Gastrocnemius medialis (tissue), 4 donors: ENCODE data around the gene MBL2. TPM values are rescaled to one million over a fixed set of nuclear protein-coding genes. Genes with fewer than 3 reads are reported as not detected.

Source experiments
- ATAC-seq, 2 donors: fragments of 150-250 bp; one replicate each; pipeline ENCODE4 v1.9.1; 2016
- DNase-seq, 2 donors: peaks; one replicate each; pipeline ENCODE4 v3.0.0-alpha.2; 2019
- H3K27ac ChIP-seq, 4 donors: fragments of 200-600 bp; sonication (generic); 1 replicate in 1 of 4; 2 replicates in 3 of 4; pipeline ENCODE4 v1.5.1; 2016 to 2018; ENCODE audit warnings: mild to moderate bottlenecking in 2 of 4, moderate library complexity in 1 of 4
- H3K27me3 ChIP-seq, 3 donors: fragments of 200-600 bp; sonication (generic) in 2 of 3; 1 replicate in 1 of 3; 2 replicates in 2 of 3; pipeline versions ENCODE4 v1.5.1 to v1.6.0; 2016 to 2019; ENCODE audit warnings: mild to moderate bottlenecking in 1 of 3, moderate library complexity in 1 of 3
- H3K36me3 ChIP-seq, 2 donors: fragments of 200-600 bp; sonication (generic) in 1 of 2; one replicate each; pipeline ENCODE4 v1.5.1; 2017 to 2018
- H3K4me1 ChIP-seq, 2 donors: fragments of 200-600 bp; sonication (generic) in 1 of 2; one replicate each; pipeline ENCODE4 v1.5.1; 2016 to 2017; ENCODE audit warnings: mild to moderate bottlenecking in 2 of 2
- H3K4me3 ChIP-seq, 4 donors: fragments of 200-600 bp; sonication (generic) in 3 of 4; 1 replicate in 1 of 4; 2 replicates in 3 of 4; pipeline ENCODE4 v1.5.1; 2016 to 2019; ENCODE audit warnings: mild to moderate bottlenecking in 2 of 4
- H3K9me3 ChIP-seq, 3 donors: fragments of 200-600 bp; sonication (generic) in 2 of 3; 1 replicate in 1 of 3; 2 replicates in 2 of 3; pipeline ENCODE4 v1.5.1; 2016 to 2019
- POLR2A ChIP-seq, 2 donors: fragments of 450-650 bp; IDR thresholded peaks; one replicate each; pipeline ENCODE4 v1.6.1; 2017; ENCODE audit warnings: antibody characterized with exemption in 2 of 2, mild to moderate bottlenecking in 2 of 2, moderate library complexity in 2 of 2
- in situ Hi-C, 4 donors: fragments of 200-750 bp; cut with MboI; loops; one replicate each; pipeline versions ENCODE4 v1.15.0 to v1.8.0; 2017; ENCODE audit warnings: low sequenced_read_pairs in 4 of 4
- intact Hi-C: fragments of 100-400 bp; cut with DNase I; formaldehyde crosslinking; loops from one replicate; pipeline ENCODE4 v1.15.1; 2023; ENCODE audit warnings: low total_unique reads
- total RNA-seq, 4 donors: library from RNA; depleted of rRNA; stranded (reverse); fragments of >200 nt; gene quantifications; one replicate each; pipeline versions ENCODE4 v1.1.0 to v1.2.3, GENCODE V29; 2016
- TF ChIP-seq, protein P1 (sequence below), 5 experiments: fragments of 450-650 bp in 3 of 5; fragments of 200-600 bp in 2 of 5; sonication (generic) in 2 of 5; IDR thresholded peaks in 4 of 5; conservative IDR thresholded peaks in 1 of 5; 1 replicate in 4 of 5; 2 replicates in 1 of 5; pipeline ENCODE4 v1.5.1; 2016 to 2019; ENCODE audit warnings: antibody characterized with exemption in 5 of 5, mild to moderate bottlenecking in 3 of 5, moderate library complexity in 3 of 5

The MBL2 gene
- total RNA-seq, 4 donors from 2014 or later: 0.07 to 0.11 TPM; not detected in 2

DNA sequence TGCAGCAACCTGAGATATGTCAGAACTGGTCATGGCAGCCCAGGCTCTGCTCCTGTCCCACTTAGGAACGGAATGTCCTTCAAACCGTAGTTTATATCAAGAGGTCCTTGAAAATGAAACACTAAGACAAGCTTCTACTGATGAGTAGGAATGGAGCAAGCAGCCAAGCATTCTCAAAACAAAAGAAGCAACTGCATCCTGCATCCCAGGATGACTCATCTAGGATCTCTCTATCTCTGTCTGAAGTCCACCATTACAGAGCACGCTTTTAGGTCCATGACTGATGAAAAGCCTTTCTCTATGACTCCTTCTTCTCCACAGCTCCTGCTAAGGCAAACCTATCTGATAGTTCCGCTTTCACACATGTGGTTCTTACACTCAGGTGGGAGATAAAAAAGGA lies 16.3 kb downstream of the MBL2 start:
- H3K36me3 ChIP-seq: no peaks in the 10 kb centered on the region
- ATAC-seq (no peak), DNase-seq (no peak)
- no peaks in the 10 kb centered on the region for H3K9me3 ChIP-seq
- H3K27me3 ChIP-seq: no peaks in the 10 kb centered on the region
- TF ChIP-seq POLR2A (IDR thresholded peaks at IDR 0.05): no peak
- TF ChIP-seq, protein P1, sequence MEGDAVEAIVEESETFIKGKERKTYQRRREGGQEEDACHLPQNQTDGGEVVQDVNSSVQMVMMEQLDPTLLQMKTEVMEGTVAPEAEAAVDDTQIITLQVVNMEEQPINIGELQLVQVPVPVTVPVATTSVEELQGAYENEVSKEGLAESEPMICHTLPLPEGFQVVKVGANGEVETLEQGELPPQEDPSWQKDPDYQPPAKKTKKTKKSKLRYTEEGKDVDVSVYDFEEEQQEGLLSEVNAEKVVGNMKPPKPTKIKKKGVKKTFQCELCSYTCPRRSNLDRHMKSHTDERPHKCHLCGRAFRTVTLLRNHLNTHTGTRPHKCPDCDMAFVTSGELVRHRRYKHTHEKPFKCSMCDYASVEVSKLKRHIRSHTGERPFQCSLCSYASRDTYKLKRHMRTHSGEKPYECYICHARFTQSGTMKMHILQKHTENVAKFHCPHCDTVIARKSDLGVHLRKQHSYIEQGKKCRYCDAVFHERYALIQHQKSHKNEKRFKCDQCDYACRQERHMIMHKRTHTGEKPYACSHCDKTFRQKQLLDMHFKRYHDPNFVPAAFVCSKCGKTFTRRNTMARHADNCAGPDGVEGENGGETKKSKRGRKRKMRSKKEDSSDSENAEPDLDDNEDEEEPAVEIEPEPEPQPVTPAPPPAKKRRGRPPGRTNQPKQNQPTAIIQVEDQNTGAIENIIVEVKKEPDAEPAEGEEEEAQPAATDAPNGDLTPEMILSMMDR (IDR thresholded peaks at IDR 0.05 in 4 of 5, conservative IDR thresholded peaks at IDR 0.05 in 1 of 5): no peak
- in situ Hi-C loops: no loop called here
- H3K27ac ChIP-seq: no peak overlapping the region
- intact Hi-C loops: no loop called here
- no peak overlapping the region for H3K4me3 ChIP-seq
- no peaks in the 10 kb centered on the region for H3K4me1 ChIP-seq

GRCh38 chr10:52755297-52756062 lies 17.1 kb downstream of the MBL2 start:
- H3K4me3 ChIP-seq: no peak overlapping the region
- ATAC-seq (no peak), DNase-seq (no peak)
- TF ChIP-seq, protein P1 (IDR thresholded peaks at IDR 0.05 in 4 of 5, conservative IDR thresholded peaks at IDR 0.05 in 1 of 5): no peak
- TF ChIP-seq POLR2A (IDR thresholded peaks at IDR 0.05): no peak
- H3K9me3 ChIP-seq: no peaks in the 10 kb centered on the region
- in situ Hi-C loops: no loop called here
- no peaks in the 10 kb centered on the region for H3K4me1 ChIP-seq
- no peaks in the 10 kb centered on the region for H3K36me3 ChIP-seq
- no peak overlapping the region for H3K27ac ChIP-seq
- H3K27me3 ChIP-seq: no peaks in the 10 kb centered on the region
- intact Hi-C loops: no loop called here

GRCh38 chr10:52752801-52753445 lies 19.7 kb downstream of the MBL2 start:
- Histone ChIP-seq H3K36me3 (no peaks in the 10 kb centered on the region), H3K4me3 (no peak overlapping the region), H3K4me1 (no peaks in the 10 kb centered on the region), H3K9me3 (no peaks in the 10 kb centered on the region), H3K27me3 (no peaks in the 10 kb centered on the region), H3K27ac (no peak overlapping the region)
- no peak for DNase-seq
- intact Hi-C loops (no loop called here), in situ Hi-C loops (no loop called here)
- no peak for ATAC-seq
- no peak for TF ChIP-seq POLR2A (IDR thresholded peaks at IDR 0.05)
- TF ChIP-seq, protein P1 (IDR thresholded peaks at IDR 0.05 in 4 of 5, conservative IDR thresholded peaks at IDR 0.05 in 1 of 5): no peak

DNA sequence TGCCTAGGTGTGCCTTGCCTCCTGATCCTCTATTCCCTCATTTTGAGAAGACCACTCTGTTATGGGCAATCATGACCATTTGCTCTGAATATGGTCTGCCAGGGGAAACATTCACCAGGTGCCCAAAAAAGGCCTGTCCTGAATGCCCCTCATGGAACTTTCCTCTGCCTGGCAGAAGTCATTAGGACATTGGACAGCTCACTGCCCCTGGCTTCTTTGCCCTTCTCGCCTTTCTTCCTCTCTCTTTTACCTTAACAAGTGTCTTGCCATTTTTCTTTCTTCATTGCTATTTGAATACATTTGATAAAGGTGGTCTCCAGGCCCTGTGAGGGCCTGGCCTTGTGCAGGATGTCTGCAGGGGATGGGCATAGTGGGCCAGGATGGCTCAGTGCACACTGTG lies 20.3 kb downstream of the MBL2 start:
- ATAC-seq (no peak), DNase-seq (no peak)
- no peaks in the 10 kb centered on the region for H3K36me3 ChIP-seq
- in situ Hi-C loops: no loop called here
- TF ChIP-seq POLR2A (IDR thresholded peaks at IDR 0.05): no peak
- TF ChIP-seq, protein P1 (IDR thresholded peaks at IDR 0.05 in 4 of 5, conservative IDR thresholded peaks at IDR 0.05 in 1 of 5): no peak
- intact Hi-C loops: no loop called here
- no peak overlapping the region for H3K4me3 ChIP-seq
- H3K9me3 ChIP-seq: no peaks in the 10 kb centered on the region
- H3K4me1 ChIP-seq: no peaks in the 10 kb centered on the region
- no peaks in the 10 kb centered on the region for H3K27me3 ChIP-seq
- H3K27ac ChIP-seq: no peak overlapping the region
